Lung (tissue), 12 donors: ENCODE results near the gene C18orf63. TPM values are rescaled to one million over a fixed set of nuclear protein-coding genes. Genes with fewer than 3 reads are reported as not detected.

Source experiments
- ATAC-seq: fragments of 200-7000 bp; cut with Tn5 transposase; one replicate; pipeline ENCODE4 v1.9.1; 2020; ENCODE audit warnings: moderate number of reproducible peaks; ENCODE audit not compliant: insufficient read depth, low FRiP score
- DNase-seq, 3 donors: peaks; one replicate each; pipeline ENCODE4 v3.0.0-alpha.2; 2013 to 2017
- H3K27ac ChIP-seq, 2 donors: one replicate each; pipeline ENCODE4 v1.5.1; 2013; ENCODE audit warnings: mild to moderate bottlenecking in 2 of 2, moderate library complexity in 2 of 2, control low read depth in 1 of 2, inconsistent platforms in 1 of 2, low read depth in 1 of 2, low read length in 1 of 2
- H3K27me3 ChIP-seq, 3 donors: one replicate each; pipeline ENCODE4 v1.5.1; 2013; ENCODE audit warnings: low read length in 2 of 3; ENCODE audit not compliant: control insufficient read depth in 3 of 3, insufficient read depth in 3 of 3
- H3K36me3 ChIP-seq, 4 donors: one replicate each; pipeline ENCODE4 v1.5.1; 2013; ENCODE audit warnings: low read length in 4 of 4, mild to moderate bottlenecking in 1 of 4, moderate library complexity in 1 of 4; ENCODE audit not compliant: control insufficient read depth in 4 of 4, insufficient read depth in 4 of 4
- H3K4me1 ChIP-seq, 5 donors: one replicate each; pipeline ENCODE4 v1.5.1; 2013; ENCODE audit warnings: low read length in 5 of 5, mild to moderate bottlenecking in 2 of 5, moderate library complexity in 1 of 5; ENCODE audit not compliant: control insufficient read depth in 5 of 5, insufficient read depth in 5 of 5
- H3K4me3 ChIP-seq: one replicate; pipeline ENCODE4 v1.5.1; 2013; ENCODE audit warnings: mild to moderate bottlenecking, control low read depth, moderate library complexity
- H3K9ac ChIP-seq, 2 donors: one replicate each; pipeline ENCODE4 v1.5.1; 2013; ENCODE audit warnings: low read length in 2 of 2, control low read depth in 1 of 2; ENCODE audit not compliant: insufficient read depth in 1 of 2
- H3K9me3 ChIP-seq, 4 donors: one replicate each; pipeline ENCODE4 v1.5.1; 2013; ENCODE audit warnings: low read length in 3 of 4, mild to moderate bottlenecking in 1 of 4, moderate library complexity in 1 of 4; ENCODE audit not compliant: control insufficient read depth in 4 of 4, insufficient read depth in 3 of 4
- WGBS, 2 donors: extraction: QIAGEN DNeasy Blood & Tissue Kit; methylation state at CpG; one replicate each; pipeline ENCODE4 v1.1.7; 2013; 5-methylcytosine and 5-hydroxymethylcytosine counted together
- polyA plus RNA-seq, 2 donors: library from polyadenylated mRNA; stranded (reverse); fragments of 200-250 nt; gene quantifications; one replicate each; pipeline ENCODE4 v1.2.1, GENCODE V29; 2013
- total RNA-seq, 2 donors: library from RNA; depleted of rRNA in 1 of 2; stranded (reverse); fragments of >200 nt in 1 of 2; gene quantifications; one replicate each; pipeline ENCODE4 v1.2.1, GENCODE V29; 2014 to 2021
- TF ChIP-seq, protein P1 (sequence below): IDR thresholded peaks from 2 replicates; pipeline ENCODE4 v1.5.1; 2012; ENCODE audit warnings: mild to moderate bottlenecking; ENCODE audit errors: control extremely low read depth, extremely low read depth
- donor health status: control.
- donor health status: control.
- donor health status: Bipolar disorder and iron deficiency.
- donor health status: healthy.
- donor health status: DM: yes; HTN: yes; CAD: no.

The C18orf63 gene
- total and polyA plus RNA-seq, 4 donors: 0.14 to 0.55 (median 0.38) TPM

DNA sequence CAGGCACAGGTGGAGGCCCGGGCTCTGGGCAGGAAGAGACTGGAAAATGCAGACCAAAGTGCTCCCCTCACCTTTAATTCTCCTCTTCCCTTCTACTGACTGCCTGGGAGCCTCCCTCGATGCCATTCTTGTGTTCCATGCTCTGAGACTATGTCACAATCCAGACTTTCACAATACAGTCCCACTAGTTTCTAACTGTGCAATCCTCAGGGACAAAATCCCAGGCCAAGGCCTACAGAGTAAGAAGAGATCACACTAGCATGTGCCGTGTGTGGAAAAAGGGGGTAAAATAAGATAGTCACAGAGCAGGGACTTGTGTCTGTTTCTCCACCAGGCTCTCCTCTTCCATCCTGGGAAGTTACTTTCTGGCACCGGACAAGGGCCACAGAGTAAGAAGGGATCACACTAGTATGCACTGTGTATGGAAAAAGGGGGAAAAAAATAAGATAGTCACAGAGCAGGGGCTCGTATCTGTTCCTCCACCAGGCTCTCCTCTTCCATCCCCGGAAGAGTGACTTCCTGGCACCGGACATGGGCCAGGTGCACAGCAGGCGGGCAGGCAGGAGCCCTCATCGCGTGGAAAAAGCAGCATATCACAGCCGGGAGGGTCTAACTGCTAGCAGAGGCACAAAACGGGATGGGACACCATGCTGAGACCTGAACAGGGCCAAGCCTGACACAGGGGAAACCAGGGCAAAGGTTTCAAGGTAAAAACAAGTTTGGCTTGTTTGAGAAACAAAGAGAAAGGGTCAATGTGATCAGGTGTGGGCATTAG is 33.5 kb upstream of the C18orf63 start:
- H3K27ac ChIP-seq: peak overlapping the region; percentile 71 to 77
- 25 to 31% methylated on average over 12 of the region's 12 CpGs for WGBS, 2 donors
- TF ChIP-seq, protein P1, sequence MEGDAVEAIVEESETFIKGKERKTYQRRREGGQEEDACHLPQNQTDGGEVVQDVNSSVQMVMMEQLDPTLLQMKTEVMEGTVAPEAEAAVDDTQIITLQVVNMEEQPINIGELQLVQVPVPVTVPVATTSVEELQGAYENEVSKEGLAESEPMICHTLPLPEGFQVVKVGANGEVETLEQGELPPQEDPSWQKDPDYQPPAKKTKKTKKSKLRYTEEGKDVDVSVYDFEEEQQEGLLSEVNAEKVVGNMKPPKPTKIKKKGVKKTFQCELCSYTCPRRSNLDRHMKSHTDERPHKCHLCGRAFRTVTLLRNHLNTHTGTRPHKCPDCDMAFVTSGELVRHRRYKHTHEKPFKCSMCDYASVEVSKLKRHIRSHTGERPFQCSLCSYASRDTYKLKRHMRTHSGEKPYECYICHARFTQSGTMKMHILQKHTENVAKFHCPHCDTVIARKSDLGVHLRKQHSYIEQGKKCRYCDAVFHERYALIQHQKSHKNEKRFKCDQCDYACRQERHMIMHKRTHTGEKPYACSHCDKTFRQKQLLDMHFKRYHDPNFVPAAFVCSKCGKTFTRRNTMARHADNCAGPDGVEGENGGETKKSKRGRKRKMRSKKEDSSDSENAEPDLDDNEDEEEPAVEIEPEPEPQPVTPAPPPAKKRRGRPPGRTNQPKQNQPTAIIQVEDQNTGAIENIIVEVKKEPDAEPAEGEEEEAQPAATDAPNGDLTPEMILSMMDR: no peak
- peaks cover 29 to 41% (median 33%) of the 10 kb centered on the region in 5 donors for H3K4me1 ChIP-seq
- no peak for ATAC-seq
- no peak overlapping the region for H3K4me3 ChIP-seq
- H3K27me3 ChIP-seq: no peaks in the 10 kb centered on the region
- H3K9me3 ChIP-seq: no peaks in the 10 kb centered on the region
- H3K9ac ChIP-seq: peak overlapping the region in 1 of 2 donors; percentile 15
- peaks cover 0 to 4% (median 0%) of the 10 kb centered on the region in 4 donors for H3K36me3 ChIP-seq
- peak in 1 of 3 donors; percentile 46 for DNase-seq

DNA sequence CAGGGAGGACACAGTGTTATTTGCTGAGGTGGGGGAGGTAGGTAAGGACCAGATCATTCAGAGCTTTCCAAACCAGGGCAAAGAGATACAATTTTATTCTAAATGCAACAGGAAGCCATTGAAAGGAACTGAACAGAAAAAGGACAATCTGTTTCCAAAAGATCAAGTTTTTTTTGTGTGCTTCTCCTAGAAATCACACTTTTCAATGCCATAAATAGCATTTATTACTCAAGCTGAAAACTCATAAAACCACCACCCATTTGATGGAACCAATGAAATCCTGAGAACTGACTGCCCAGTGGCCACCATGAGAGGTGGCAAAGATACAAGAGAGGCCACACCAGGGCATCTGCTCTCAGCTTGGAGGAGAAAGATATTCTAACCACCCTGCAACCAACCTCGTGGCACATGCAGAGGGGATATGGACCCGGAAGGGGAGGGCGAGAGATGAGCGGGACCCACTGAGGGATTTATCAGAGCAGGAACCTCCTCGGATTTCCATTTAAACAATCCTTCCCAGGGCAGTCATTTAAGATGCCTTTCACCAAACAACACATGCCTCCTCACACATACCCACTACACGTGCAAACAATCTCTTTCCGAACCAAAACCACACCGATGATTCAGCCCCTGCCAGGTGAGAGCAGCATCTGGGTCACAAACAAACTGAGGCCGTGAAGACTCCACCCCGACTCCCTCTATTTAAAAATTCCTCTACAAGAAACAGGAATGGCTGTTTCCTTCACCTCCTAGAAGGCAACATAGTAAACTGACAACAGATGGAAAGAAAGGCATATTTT is 32.7 kb upstream of the C18orf63 start:
- 49 to 72% methylated on average over 10 of the region's 10 CpGs for WGBS, 2 donors
- no peak for DNase-seq
- Histone ChIP-seq H3K36me3 (no peaks in the 10 kb centered on the region), H3K9ac (peak overlapping the region in 1 of 2 donors; percentile 36), H3K27ac (peak overlapping the region in 1 of 2 donors; percentile 77), H3K4me3 (no peak overlapping the region), H3K27me3 (no peaks in the 10 kb centered on the region), H3K9me3 (no peaks in the 10 kb centered on the region), H3K4me1 (peaks cover 27 to 41% (median 30%) of the 10 kb centered on the region in 5 donors)
- ATAC-seq: no peak
- TF ChIP-seq, protein P1: no peak

DNA sequence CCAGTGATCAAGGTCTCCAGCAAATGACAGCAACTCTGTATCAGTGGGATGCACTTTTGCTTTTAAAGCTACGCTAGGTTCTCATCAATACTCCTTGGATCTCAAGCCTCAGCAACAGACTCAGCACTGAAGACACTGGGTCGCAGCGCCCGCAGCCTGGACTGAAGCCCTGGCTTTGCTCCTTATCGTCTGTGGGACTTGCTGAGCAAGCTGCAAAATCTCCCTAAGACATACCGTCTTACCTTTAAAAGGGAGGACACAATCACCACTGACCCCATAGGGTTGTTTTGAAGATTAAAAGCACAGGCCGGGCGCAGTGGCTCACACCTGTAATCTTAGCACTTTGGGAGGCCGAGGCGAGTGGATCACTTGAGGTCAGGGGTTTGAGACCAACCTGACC is 32.0 kb upstream of the C18orf63 start:
- Histone ChIP-seq H3K4me1 (peaks cover 25 to 41% (median 29%) of the 10 kb centered on the region in 5 donors), H3K36me3 (no peaks in the 10 kb centered on the region), H3K4me3 (no peak overlapping the region), H3K27ac (peak overlapping the region in 1 of 2 donors; percentile 72), H3K27me3 (no peaks in the 10 kb centered on the region), H3K9ac (peak overlapping the region in 1 of 2 donors; percentile 36), H3K9me3 (no peaks in the 10 kb centered on the region)
- TF ChIP-seq, protein P1: no peak
- no peak for DNase-seq
- no peak for ATAC-seq
- WGBS, 2 donors: 66 to 79% methylated on average over 10 of the region's 10 CpGs
